Breast epithelium (tissue), 3 donors: ENCODE results near the gene RSBN1L.

Experiments
- POLR2AphosphoS5 ChIP-seq, 3 donors: sonication (generic); formaldehyde crosslinking; IDR thresholded peaks; one replicate each; pipeline ENCODE4 v1.6.1; 2017; ENCODE audit warnings: antibody characterized with exemption in 3 of 3
- TF ChIP-seq, protein P1 (sequence below), 3 donors: fragments of 450-650 bp; IDR thresholded peaks; one replicate each; pipeline ENCODE4 v1.5.1; 2016 to 2017; ENCODE audit warnings: antibody characterized with exemption in 3 of 3, mild to moderate bottlenecking in 3 of 3, moderate library complexity in 3 of 3

DNA sequence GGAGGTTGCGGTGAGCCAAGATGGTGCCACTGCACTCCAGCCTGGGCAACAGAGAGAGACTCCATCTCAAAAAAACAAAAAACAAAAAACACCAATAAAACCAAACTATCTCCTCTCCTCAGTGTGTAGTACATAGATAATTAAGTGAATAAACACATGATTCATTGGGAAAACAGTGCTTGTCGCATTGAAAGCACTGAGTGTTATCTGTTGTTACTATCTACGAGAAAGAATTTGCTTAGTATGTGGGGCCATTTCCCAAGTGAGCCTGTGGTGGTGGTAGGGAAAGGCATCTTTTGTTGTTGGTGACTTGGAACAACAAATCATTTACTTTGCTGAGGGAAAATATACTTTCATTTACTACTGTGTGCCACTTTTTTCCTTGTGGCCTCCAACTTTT lies 42.6 kb downstream of the RSBN1L start:
- TF ChIP-seq, protein P1, sequence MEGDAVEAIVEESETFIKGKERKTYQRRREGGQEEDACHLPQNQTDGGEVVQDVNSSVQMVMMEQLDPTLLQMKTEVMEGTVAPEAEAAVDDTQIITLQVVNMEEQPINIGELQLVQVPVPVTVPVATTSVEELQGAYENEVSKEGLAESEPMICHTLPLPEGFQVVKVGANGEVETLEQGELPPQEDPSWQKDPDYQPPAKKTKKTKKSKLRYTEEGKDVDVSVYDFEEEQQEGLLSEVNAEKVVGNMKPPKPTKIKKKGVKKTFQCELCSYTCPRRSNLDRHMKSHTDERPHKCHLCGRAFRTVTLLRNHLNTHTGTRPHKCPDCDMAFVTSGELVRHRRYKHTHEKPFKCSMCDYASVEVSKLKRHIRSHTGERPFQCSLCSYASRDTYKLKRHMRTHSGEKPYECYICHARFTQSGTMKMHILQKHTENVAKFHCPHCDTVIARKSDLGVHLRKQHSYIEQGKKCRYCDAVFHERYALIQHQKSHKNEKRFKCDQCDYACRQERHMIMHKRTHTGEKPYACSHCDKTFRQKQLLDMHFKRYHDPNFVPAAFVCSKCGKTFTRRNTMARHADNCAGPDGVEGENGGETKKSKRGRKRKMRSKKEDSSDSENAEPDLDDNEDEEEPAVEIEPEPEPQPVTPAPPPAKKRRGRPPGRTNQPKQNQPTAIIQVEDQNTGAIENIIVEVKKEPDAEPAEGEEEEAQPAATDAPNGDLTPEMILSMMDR (IDR thresholded peaks at IDR 0.05), result no peak
- TF ChIP-seq POLR2AphosphoS5 (IDR thresholded peaks at IDR 0.05), result no peak
